ENCODE measurements around the gene TMEM184C. TPM values are rescaled to one million over a fixed set of nuclear protein-coding genes. Genes with fewer than 3 reads are reported as not detected.

TMEM184C gene
- total RNA-seq, 4 donors from 2014 or later, result 14.9 to 40.3 (median 25.5) TPM

DNA sequence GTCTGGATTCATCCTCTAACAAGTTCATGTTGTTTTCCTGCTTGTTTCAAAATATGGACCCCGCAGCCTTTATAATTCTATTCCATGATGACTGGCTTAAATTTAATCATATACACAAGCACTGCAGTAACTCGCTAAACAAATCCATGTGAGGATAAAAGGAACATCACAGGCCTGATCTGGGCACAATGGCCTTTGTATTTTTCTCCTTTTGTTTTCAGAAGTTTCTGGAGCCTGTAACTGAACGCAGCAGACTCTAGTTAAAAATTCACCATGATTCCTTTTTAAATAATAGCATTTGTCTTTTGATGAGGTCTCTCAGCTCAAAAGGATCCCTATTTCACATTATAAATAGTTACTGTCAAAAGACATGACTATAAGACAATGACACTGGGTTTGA lies 30.2 kb upstream of the TMEM184C start:
- H3K9me3 ChIP-seq, result no peaks in the 10 kb centered on the region
- no peak for DNase-seq
- no peaks in the 10 kb centered on the region for H3K36me3 ChIP-seq
- no peaks in the 10 kb centered on the region for H3K27me3 ChIP-seq
- intact Hi-C loops (cut with DNase I; ENCODE audit: low total_unique reads) (loop anchor here (10.0 kb wide), 1 partner anchor 72 kb away; no protein-coding TSS in a partner anchor), in situ Hi-C loops (cut with MboI; ENCODE audit: low pct_ligation_motif_present in 1 of 4, low pct_unique_long_range_greater_than_20kb in 1 of 4, low sequenced_read_pairs in 3 of 4) (loop anchor here (10.0 to 25.0 kb wide), 3 partner anchors 425 to 575 kb away; no protein-coding TSS in a partner anchor)
- no peak overlapping the region for H3K4me3 ChIP-seq
- peaks cover 0 to 6% (median 0%) of the 10 kb centered on the region in 4 donors for H3K4me1 ChIP-seq
- 53 to 72% methylated on average over 2 to 3 of the region's 3 CpGs for WGBS, 2 donors (ENCODE audit: low coverage in 1 of 2)
- TF ChIP-seq, protein P1, sequence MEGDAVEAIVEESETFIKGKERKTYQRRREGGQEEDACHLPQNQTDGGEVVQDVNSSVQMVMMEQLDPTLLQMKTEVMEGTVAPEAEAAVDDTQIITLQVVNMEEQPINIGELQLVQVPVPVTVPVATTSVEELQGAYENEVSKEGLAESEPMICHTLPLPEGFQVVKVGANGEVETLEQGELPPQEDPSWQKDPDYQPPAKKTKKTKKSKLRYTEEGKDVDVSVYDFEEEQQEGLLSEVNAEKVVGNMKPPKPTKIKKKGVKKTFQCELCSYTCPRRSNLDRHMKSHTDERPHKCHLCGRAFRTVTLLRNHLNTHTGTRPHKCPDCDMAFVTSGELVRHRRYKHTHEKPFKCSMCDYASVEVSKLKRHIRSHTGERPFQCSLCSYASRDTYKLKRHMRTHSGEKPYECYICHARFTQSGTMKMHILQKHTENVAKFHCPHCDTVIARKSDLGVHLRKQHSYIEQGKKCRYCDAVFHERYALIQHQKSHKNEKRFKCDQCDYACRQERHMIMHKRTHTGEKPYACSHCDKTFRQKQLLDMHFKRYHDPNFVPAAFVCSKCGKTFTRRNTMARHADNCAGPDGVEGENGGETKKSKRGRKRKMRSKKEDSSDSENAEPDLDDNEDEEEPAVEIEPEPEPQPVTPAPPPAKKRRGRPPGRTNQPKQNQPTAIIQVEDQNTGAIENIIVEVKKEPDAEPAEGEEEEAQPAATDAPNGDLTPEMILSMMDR (IDR thresholded peaks at IDR 0.05), result no peak
- no peak overlapping the region for H3K27ac ChIP-seq

DNA sequence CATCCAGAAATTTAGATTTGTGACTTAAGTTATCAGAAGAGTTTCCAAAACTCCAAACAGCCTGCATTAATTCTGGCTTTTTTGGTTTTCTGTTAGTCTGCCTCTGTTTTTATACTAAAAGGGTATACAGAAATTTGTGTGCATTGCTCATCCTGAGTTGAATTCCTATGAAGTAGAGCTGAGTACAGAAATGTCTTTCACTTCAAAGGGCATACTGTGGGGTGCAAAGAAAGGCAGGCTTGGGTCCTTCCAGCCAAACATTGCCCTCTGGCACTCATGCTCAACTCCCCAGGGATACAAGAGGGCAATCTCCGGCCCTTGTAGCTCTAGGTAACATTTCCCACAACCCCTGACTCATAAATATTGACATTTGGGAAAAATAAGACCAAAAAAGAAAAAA lies 27.6 kb upstream of the TMEM184C start:
- Histone ChIP-seq H3K27ac (no peak overlapping the region), H3K4me1 (peaks cover 0 to 6% (median 0%) of the 10 kb centered on the region in 4 donors), H3K4me3 (no peak overlapping the region), H3K36me3 (no peaks in the 10 kb centered on the region), H3K9me3 (no peaks in the 10 kb centered on the region), H3K27me3 (no peaks in the 10 kb centered on the region)
- 58 to 74% methylated on average over 1 of the region's 1 CpG for WGBS, 2 donors (ENCODE audit: low coverage in 1 of 2)
- intact Hi-C loops (cut with DNase I; ENCODE audit: low total_unique reads), result loop anchor here (10.0 kb wide), 1 partner anchor 75 kb away; no protein-coding TSS in a partner anchor
- no peak for DNase-seq
- TF ChIP-seq POLR2A (IDR thresholded peaks at IDR 0.05) (no peak), POLR2AphosphoS5 (IDR thresholded peaks at IDR 0.05) (no peak), EP300 (IDR thresholded peaks at IDR 0.05; ENCODE audit: low read depth) (no peak)
- TF ChIP-seq, protein P1 (IDR thresholded peaks at IDR 0.05), result no peak
- in situ Hi-C loops (cut with MboI; ENCODE audit: low pct_ligation_motif_present in 1 of 4, low pct_unique_long_range_greater_than_20kb in 1 of 4, low sequenced_read_pairs in 3 of 4), result loop anchor here (10.0 to 25.0 kb wide), 3 partner anchors 427 to 577 kb away; no protein-coding TSS in a partner anchor

DNA sequence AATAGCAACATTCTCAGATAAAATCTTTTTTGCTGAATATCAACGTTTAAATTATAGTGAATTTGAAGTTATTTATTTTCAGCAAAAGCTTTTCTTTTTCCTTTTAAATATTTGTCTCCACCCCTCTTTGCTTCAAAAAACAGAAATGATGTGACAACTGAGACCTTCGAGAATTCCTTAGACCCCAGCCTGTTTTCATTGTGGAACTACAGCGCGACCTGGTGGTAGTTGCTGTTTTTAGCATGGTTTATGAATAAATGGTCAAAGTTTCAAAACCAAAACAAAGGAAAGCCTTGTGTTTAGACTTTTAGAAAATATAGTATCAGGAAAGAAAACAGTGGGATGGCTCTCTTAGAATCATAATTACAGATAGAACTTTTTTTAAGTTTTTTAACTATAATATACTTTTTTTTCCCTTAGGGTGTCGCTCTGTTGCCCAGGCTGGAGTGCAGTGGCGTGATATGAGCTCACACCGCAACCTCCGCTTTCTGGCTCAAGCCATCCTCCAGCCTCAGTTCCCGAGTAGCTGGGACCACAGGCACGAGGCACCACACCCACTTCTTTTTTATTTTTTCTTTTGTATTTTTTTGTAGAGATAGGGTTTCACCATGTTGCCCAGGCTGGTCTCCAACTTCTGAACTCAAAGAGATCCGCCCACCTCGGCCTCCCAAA lies 26.8 kb upstream of the TMEM184C start:
- no peaks in the 10 kb centered on the region for H3K9me3 ChIP-seq
- no peak for TF ChIP-seq POLR2AphosphoS5 (IDR thresholded peaks at IDR 0.05)
- TF ChIP-seq, protein P1 (IDR thresholded peaks at IDR 0.05), result peak; percentile 62 to 74 (median 70)
- no peak overlapping the region for H3K27ac ChIP-seq
- peak; percentile 33 for DNase-seq
- no peaks in the 10 kb centered on the region for H3K27me3 ChIP-seq
- in situ Hi-C loops (cut with MboI; ENCODE audit: low pct_ligation_motif_present in 1 of 4, low pct_unique_long_range_greater_than_20kb in 1 of 4, low sequenced_read_pairs in 3 of 4) (loop anchor here in 3 of 4 donors (25.0 kb wide), 2 partner anchors 428 to 578 kb away; no protein-coding TSS in a partner anchor), intact Hi-C loops (cut with DNase I; ENCODE audit: low total_unique reads) (loop anchor here (5.0 kb wide), 1 partner anchor 428 kb away; no protein-coding TSS in a partner anchor)
- peaks cover 0 to 6% (median 0%) of the 10 kb centered on the region in 4 donors for H3K4me1 ChIP-seq
- no peak overlapping the region for H3K4me3 ChIP-seq
- 45 to 47% methylated on average over 12 of the region's 12 CpGs for WGBS, 2 donors (ENCODE audit: low coverage in 1 of 2)
- H3K36me3 ChIP-seq, result no peaks in the 10 kb centered on the region

DNA sequence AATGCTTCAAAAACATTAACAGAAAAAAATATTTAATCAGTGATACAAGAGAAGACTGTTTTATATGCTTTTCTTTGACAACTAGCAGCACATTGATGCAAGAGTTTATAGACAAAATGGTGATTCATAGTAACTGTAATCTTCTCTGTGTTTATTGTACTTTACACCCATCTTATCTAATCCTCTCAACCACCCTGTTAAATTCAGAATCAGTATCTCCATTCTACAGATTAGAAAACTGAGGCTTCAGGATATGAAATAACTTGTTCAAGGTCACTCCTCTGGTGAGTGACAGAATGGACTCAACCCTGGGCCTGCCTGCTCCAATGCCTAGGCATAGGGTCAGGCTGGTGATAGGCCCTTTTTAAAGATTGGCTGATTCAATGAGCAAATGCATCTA lies 26.1 kb upstream of the TMEM184C start:
- in situ Hi-C loops (cut with MboI; ENCODE audit: low pct_ligation_motif_present in 1 of 4, low pct_unique_long_range_greater_than_20kb in 1 of 4, low sequenced_read_pairs in 3 of 4), result loop anchor here in 3 of 4 donors (25.0 kb wide), 2 partner anchors 429 to 579 kb away; no protein-coding TSS in a partner anchor
- intact Hi-C loops (cut with DNase I; ENCODE audit: low total_unique reads), result loop anchor here (5.0 kb wide), 1 partner anchor 429 kb away; no protein-coding TSS in a partner anchor
- no peaks in the 10 kb centered on the region for H3K27me3 ChIP-seq
- no peak for DNase-seq
- H3K9me3 ChIP-seq, result no peaks in the 10 kb centered on the region
- H3K4me3 ChIP-seq, result no peak overlapping the region
- no peak overlapping the region for H3K27ac ChIP-seq
- H3K36me3 ChIP-seq, result no peaks in the 10 kb centered on the region
- H3K4me1 ChIP-seq, result peaks cover 0 to 6% (median 0%) of the 10 kb centered on the region in 4 donors
- no peak for TF ChIP-seq EP300 (IDR thresholded peaks at IDR 0.05; ENCODE audit: low read depth)

All from transverse colon (tissue), 4 donors.